Neural cell (in vitro differentiated cells): ENCODE data around the gene ZCCHC24. TPM values are rescaled to one million over a fixed set of nuclear protein-coding genes. Genes with fewer than 3 reads are reported as not detected.

Source experiments
- H2AFZ ChIP-seq: fragments of 200-600, 300-800 bp; sonication (generic), shearing (Covaris generic); 2 replicates; pipeline ENCODE4 v1.6.0; 2014; ENCODE audit warnings: low read depth, mild to moderate bottlenecking, antibody characterized with exemption, low read length, moderate library complexity
- H3F3A ChIP-seq: fragments of 200-600 bp; shearing (Covaris generic); 2 replicates; pipeline ENCODE4 v1.6.1; 2016; ENCODE audit warnings: mild to moderate bottlenecking, moderate library complexity, mixed read lengths, antibody characterized with exemption, low read length; ENCODE audit not compliant: insufficient read depth, poor library complexity, severe bottlenecking
- H3K27ac ChIP-seq: fragments of 200-600, 300-800 bp; sonication (generic), shearing (Covaris generic); 2 replicates; pipeline ENCODE4 v1.5.1; 2014; ENCODE audit warnings: mild to moderate bottlenecking, low read length, moderate library complexity
- H3K27me3 ChIP-seq: fragments of 300-800, 200-600 bp; sonication (generic), shearing (Covaris generic); 2 replicates; pipeline ENCODE4 v1.6.0; 2014; ENCODE audit warnings: mild to moderate bottlenecking, low read depth, low read length, moderate library complexity; ENCODE audit not compliant: insufficient read depth
- H3K36me3 ChIP-seq: fragments of 300-800, 200-600 bp; sonication (generic), shearing (Covaris generic); 2 replicates; pipeline ENCODE4 v1.5.1; 2014; ENCODE audit warnings: mild to moderate bottlenecking, antibody characterized with exemption, low read length, moderate library complexity; ENCODE audit not compliant: insufficient read depth
- H3K4me2 ChIP-seq: fragments of 300-800, 200-600 bp; sonication (generic), shearing (Covaris generic); 2 replicates; pipeline ENCODE4 v1.6.0; 2014; ENCODE audit warnings: mild to moderate bottlenecking, low read length
- H3K4me3 ChIP-seq: fragments of 300-800, 200-600 bp; sonication (generic), shearing (Covaris generic); 2 replicates; pipeline ENCODE4 v1.5.1; 2014; ENCODE audit warnings: mild to moderate bottlenecking, low read length, moderate library complexity
- H3K79me2 ChIP-seq: fragments of 200-600 bp; shearing (Covaris generic); replicated peaks from 2 replicates; pipeline ENCODE4 v1.6.0; 2014; ENCODE audit warnings: mild to moderate bottlenecking, low read length, moderate library complexity; ENCODE audit not compliant: insufficient read depth
- H3K9ac ChIP-seq: fragments of 300-800, 200-600 bp; sonication (generic), shearing (Covaris generic); 2 replicates; pipeline ENCODE4 v1.6.1; 2016; ENCODE audit warnings: mild to moderate bottlenecking, low read length, mixed read lengths
- H3K9me2 ChIP-seq: fragments of 200-600 bp; shearing (Covaris generic); 2 replicates; pipeline ENCODE4 v1.6.1; 2016; ENCODE audit warnings: mild to moderate bottlenecking, low read length, mixed read lengths; ENCODE audit not compliant: insufficient read depth
- H3K9me3 ChIP-seq: fragments of 200-600, 300-800 bp; sonication (generic), shearing (Covaris generic); 2 replicates; pipeline ENCODE4 v1.6.1; 2016; ENCODE audit warnings: mild to moderate bottlenecking, mixed run types, low read length, moderate library complexity, mixed read lengths
- H4K20me1 ChIP-seq: fragments of 200-600 bp; shearing (Covaris generic); 2 replicates; pipeline ENCODE4 v1.6.1; 2016; ENCODE audit warnings: mild to moderate bottlenecking, mixed run types; ENCODE audit not compliant: insufficient read depth
- CTCF ChIP-seq: fragments of 450-650 bp; IDR thresholded peaks from 2 replicates; pipeline ENCODE4 v1.5.1; 2014; ENCODE audit warnings: antibody characterized with exemption, mild to moderate bottlenecking, moderate library complexity; ENCODE audit not compliant: poor library complexity, severe bottlenecking
- EP300 ChIP-seq: fragments of 450-650 bp; conservative IDR thresholded peaks from 2 replicates; pipeline ENCODE4 v1.6.1; 2014; ENCODE audit warnings: antibody characterized with exemption, mild to moderate bottlenecking, moderate library complexity; ENCODE audit not compliant: poor library complexity, severe bottlenecking
- EZH2 ChIP-seq: fragments of 200-600, 300-800 bp; shearing (Covaris generic), sonication (generic); IDR thresholded peaks from 2 replicates; pipeline ENCODE4 v1.6.1; 2014; ENCODE audit warnings: antibody characterized with exemption, low read length, borderline replicate concordance, mild to moderate bottlenecking; ENCODE audit not compliant: insufficient read depth, poor library complexity, severe bottlenecking
- MXI1 ChIP-seq: fragments of 450-650 bp; conservative IDR thresholded peaks from 2 replicates; pipeline ENCODE4 v1.6.1; 2014; ENCODE audit warnings: antibody characterized with exemption, mild to moderate bottlenecking; ENCODE audit not compliant: poor library complexity, severe bottlenecking
- POLR2AphosphoS5 ChIP-seq: IDR thresholded peaks from 2 replicates; pipeline ENCODE4 v1.6.1; 2012
- RAD21 ChIP-seq: fragments of 450-650 bp; conservative IDR thresholded peaks from 2 replicates; pipeline ENCODE4 v1.6.1; 2014; ENCODE audit warnings: antibody characterized with exemption, mild to moderate bottlenecking, moderate library complexity
- REST ChIP-seq: IDR thresholded peaks from 2 replicates; pipeline ENCODE4 v1.6.1; 2012; ENCODE audit warnings: borderline replicate concordance
- SMC3 ChIP-seq: fragments of 450-650 bp; conservative IDR thresholded peaks from 2 replicates; pipeline ENCODE4 v1.6.1; 2014; ENCODE audit warnings: antibody characterized with exemption, mild to moderate bottlenecking, moderate library complexity; ENCODE audit not compliant: poor library complexity
- TAF1 ChIP-seq: IDR thresholded peaks from 2 replicates; pipeline ENCODE4 v1.6.1; 2012; ENCODE audit warnings: low read depth
- polyA plus RNA-seq: library from polyadenylated mRNA; depleted of rRNA; stranded (reverse); fragments of >200 nt; gene quantifications from 2 replicates; pipeline ENCODE4 v1.2.3, GENCODE V29; 2014

ZCCHC24 gene
- polyA plus RNA-seq, 1 donor from 2014 or later: not detected

- Histone ChIP-seq H3K4me3 (no peak overlapping the region), H3K4me2 (no peak overlapping the region), H2AFZ (no peak overlapping the region), H3K9ac (no peak overlapping the region), H3K9me2 (no peaks in the 10 kb centered on the region), H3K27ac (no peak overlapping the region), H3K27me3 (no peaks in the 10 kb centered on the region), H4K20me1 (no peaks in the 10 kb centered on the region), H3K36me3 (no peaks in the 10 kb centered on the region), H3K79me2 (no peaks in the 10 kb centered on the region), H3F3A (no peaks in the 10 kb centered on the region), H3K9me3 (no peaks in the 10 kb centered on the region)
- no peak for TF ChIP-seq TAF1
- TF ChIP-seq POLR2AphosphoS5: no peak
- TF ChIP-seq EP300: no peak
- no peak for TF ChIP-seq CTCF
- TF ChIP-seq MXI1: no peak
These were observed 110.3 kb downstream of the ZCCHC24 start for GRCh38 chr10:79335094-79335469.

- no peaks in the 10 kb centered on the region for H3K9me3 ChIP-seq
- H3K36me3 ChIP-seq: no peaks in the 10 kb centered on the region
- no peak overlapping the region for H3K27ac ChIP-seq
- no peak for TF ChIP-seq MXI1
- TF ChIP-seq SMC3: no peak
- no peak for TF ChIP-seq REST
- no peak for TF ChIP-seq RAD21
- no peak for TF ChIP-seq EP300
- TF ChIP-seq CTCF: no peak
- no peak for TF ChIP-seq EZH2
- no peak for TF ChIP-seq TAF1
- no peak for TF ChIP-seq POLR2AphosphoS5
- H3K9me2 ChIP-seq: no peaks in the 10 kb centered on the region
- H2AFZ ChIP-seq: no peak overlapping the region
- no peaks in the 10 kb centered on the region for H3K27me3 ChIP-seq
- H3F3A ChIP-seq: no peaks in the 10 kb centered on the region
- H4K20me1 ChIP-seq: no peaks in the 10 kb centered on the region
- H3K4me2 ChIP-seq: no peak overlapping the region
- H3K9ac ChIP-seq: no peak overlapping the region
- H3K4me3 ChIP-seq: no peak overlapping the region
- no peaks in the 10 kb centered on the region for H3K79me2 ChIP-seq
These were observed 110.9 kb downstream of the ZCCHC24 start for GRCh38 chr10:79334573-79334972.
